HPDE6-E6E7 (cell line): ENCODE data around the gene TBX19.
"Not testable (repeated sequence)": the region's sequence is repeated elsewhere in the genome, so short reads cannot be mapped to it uniquely, and the experiment has no call there.

Source experiments
- DNase-seq: peaks from one replicate; pipeline ENCODE4 v3.0.0; 2011; ENCODE audit warnings: missing footprints; ENCODE audit errors: extremely low spot score

Gene TBX19

DNA sequence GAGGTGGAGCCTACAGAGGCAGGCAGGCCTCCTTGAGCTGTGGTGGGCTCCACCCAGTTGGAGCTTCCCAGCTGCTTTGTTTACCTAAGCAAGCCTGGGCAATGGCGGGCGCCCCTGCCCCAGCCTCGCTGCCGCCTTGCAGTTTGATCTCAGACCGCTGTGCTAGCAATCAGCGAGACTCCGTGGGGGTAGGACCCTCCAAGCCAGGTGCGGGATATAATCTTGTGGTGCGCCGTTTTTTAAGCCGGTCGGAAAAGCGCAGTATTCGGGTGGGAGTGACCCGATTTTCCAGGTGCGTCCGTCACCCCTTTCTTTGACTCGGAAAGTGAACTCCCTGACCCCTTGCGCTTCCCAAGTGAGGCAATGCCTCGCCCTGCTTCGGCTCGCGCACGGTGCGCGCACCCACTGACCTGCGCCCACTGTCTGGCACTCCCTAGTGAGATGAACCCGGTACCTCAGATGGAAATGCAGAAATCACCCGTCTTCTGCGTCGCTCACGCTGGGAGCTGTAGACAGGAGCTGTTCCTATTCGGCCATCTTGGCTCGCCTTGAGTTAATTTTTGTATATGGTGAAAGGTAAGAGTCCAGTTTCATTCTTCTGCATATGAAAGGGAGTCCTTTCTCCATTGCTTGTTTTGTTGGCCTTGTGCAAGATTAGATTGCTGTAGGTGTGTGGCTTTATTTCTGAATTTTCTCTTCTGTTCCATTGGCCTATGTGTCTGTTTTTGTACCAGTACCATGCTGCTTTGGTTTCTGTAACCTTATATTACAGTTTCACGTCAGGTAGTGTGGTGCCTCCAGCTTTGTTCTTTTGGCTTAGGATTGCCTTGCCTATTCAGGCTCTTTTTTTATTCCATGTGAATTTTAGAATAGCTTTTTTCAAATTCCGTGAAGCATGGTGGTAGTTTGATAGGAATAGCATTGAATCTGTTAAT lies 73.9 kb downstream of the TBX19 start:
- not testable (repeated sequence) for DNase-seq

DNA sequence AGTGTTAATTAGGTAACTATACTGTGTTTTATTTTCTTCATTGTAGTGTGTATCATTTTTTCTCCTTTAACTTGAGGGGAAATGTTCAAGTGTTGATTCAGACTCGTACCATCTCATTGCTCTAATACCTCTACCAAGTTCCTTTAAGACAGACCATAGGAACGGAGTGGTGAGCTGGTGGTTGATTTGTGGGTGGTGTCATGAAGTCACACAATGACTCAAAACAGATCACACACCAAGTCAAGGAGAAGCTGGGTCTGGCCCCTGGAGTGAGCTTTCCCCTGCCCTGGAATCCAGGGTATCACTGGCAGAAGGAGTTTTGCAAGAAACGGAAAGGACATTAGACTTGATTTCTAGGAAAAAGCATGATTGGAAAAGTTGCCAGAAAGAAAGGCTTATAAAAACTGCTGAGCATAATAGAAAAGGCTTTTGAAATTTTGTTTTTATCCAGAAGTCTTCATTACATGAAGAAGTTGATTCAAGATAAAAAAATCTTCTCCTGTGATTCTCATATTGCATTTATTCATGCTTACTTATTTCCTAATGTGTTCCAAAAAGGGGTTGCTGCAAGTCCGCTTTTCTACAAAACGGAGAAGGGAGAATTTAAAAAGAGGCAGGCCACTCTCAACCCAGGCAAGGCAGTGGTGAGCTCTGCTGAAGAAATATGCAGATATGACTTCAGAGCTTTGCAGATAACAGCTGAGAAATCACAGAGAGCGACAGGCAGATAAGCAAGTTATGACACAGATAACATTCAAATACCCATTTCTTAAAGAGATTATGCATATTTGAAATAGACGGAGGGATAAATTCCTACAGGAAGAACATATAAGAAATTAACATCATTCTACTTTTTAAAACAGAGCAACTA lies 79.7 kb downstream of the TBX19 start:
- DNase-seq, result no peak

DNA sequence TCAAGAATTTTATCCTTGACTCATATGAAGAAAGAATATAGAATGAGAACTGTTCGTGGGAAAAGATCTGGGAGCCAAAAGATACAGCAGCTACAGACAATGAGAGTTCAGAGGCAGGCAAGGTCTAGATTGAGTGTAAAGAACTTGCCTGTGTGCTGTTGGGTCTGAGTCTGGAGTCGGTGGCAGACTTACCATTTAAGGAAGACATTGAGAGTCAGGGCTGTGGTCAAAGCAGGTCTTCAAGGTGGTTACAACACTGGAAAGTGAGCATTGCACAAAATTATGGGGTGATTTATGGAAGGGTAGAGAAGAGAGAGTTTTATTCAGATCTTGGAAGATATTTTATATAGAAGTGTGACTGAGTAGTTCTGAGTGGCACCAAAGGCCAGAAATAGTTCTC lies 80.6 kb downstream of the TBX19 start:
- no peak for DNase-seq

DNA sequence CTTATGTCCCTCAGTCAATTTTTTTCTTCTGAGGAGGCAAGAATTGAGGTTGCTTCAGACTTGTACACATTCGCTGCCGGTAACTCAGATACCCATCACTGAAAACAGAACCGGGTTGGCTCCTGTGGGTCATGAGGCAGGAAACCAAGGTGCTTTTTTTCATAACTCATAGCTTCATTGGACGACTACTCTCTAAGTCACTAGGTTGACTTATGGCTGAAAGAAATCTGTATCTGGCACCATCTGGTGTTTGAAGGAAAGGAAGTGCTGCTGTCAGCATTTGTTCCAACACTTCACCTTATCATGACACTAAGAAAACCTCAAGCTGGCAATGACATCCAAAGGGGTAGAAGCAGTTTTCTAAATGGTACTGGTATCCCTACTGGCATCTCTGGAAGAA lies 82.3 kb downstream of the TBX19 start:
- DNase-seq, result no peak
